HG03342 (cell line): Measurements from ENCODE around the gene ZMIZ1.

Experiments used
- ATAC-seq: cut with Tn5 transposase; IDR thresholded peaks from one replicate; pipeline ENCODE4 v1.9.1; 2021; ENCODE audit warnings: mild to moderate bottlenecking, moderate library complexity; ENCODE audit not compliant: unreplicated experiment

Gene ZMIZ1

DNA sequence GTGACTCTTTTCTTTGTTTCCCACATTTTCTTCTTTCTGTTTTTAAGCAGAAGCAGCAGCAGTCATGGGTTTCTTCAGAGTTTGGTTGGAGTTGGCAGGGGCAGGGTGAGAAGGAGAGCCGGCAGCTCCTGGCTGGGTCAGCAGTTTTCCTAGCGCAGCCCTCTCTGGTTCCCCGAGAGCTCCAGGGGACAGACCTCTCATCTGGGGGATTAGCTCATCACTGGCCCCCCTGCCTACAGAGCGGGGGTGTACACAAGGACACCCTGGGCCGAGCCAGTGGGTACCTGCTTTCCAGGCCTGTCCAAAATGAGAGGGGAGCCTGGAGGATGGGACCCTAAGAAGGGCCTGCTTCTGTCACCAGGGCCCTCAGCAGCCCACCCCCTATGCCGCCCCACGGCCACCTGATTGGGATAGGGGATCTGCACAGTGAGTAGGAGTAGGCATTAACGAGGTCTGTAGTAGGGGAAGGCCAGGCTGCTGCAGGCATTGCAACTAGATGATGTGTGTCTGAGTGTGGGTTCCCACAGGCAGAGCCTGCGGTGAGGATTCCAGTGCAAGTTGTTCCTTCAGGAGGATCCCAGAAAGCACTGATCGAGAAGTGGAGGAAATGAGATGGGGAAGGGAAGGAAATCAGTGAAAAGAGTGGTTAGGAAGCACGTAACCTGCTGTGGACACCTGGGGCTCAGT is 155.6 kb downstream of the ZMIZ1 start:
- ATAC-seq: no peak

DNA sequence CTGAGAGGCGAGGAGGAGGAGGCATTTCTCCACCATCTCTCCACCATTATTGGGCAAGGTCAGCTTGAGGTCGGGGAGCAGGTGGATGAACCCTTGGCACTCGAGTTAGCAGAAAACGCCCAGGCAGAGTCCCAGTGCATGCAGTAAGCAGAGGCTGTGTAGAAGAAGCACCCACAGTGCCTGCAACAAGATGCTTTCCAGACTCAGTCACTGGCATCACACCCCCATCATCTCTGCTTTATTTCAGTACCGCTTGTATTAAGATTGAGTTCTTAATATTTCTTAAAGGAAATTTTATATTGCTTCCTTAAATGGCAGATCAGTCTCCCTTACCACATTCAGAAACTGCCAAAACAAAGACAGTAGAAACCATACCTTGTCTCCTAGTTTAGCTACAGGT is 156.2 kb downstream of the ZMIZ1 start:
- no peak for ATAC-seq

GRCh38 chr10:79226391-79227245 is 157.9 kb downstream of the ZMIZ1 start:
- ATAC-seq: no peak

- no peak for ATAC-seq
These were observed 160.3 kb downstream of the ZMIZ1 start for GRCh38 chr10:79229071-79229541.

DNA sequence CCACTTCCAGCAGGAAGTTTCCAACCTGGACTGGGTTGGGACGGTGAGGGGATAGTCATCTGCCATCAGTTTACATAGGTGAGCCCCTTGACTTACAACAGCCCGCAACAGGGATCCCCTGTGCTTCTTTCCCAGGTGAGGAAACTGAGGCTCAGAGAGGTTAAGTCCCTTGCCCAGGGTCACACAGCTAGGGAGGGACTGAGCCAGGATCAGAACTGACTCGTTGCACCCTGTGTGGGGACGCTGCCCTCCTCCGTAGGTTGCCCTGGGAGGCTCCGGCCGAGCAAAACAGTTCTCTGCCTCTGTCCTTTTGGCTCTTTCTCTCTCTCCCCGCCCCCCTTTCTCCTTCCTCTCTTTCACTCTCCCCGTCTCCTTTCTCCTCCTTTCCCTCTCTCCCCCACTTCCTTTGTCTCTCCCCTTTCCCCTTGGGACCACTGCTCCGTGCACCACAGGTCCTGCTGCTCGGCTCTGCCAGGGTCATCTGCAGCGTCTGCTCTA is 161.1 kb downstream of the ZMIZ1 start:
- ATAC-seq: no peak

- no peak for ATAC-seq
These were observed 161.6 kb downstream of the ZMIZ1 start for GRCh38 chr10:79230328-79230830.

- ATAC-seq: no peak
These were observed 162.1 kb downstream of the ZMIZ1 start for GRCh38 chr10:79230850-79231249.

GRCh38 chr10:79231908-79232307 is 163.1 kb downstream of the ZMIZ1 start:
- ATAC-seq: no peak

DNA sequence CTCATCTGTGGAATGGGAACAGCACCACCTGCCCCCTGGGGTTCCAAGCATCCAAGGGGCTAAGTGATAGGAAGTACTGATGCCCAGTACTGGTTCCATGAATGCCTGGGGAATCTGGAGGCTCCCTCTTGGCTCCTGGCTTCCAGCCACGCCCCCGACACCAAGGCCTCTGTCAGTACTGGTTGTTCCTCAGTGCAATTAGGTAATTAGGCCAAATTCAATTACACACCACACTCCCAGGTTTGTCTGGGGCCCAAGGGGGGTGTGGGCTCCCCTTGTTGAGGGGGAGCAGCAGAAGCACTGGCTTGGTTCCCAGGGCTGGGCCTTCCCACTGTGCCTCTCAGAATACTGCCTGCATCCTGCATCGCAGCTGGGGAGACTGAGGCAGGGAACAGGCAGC is 164.1 kb downstream of the ZMIZ1 start:
- ATAC-seq: no peak

DNA sequence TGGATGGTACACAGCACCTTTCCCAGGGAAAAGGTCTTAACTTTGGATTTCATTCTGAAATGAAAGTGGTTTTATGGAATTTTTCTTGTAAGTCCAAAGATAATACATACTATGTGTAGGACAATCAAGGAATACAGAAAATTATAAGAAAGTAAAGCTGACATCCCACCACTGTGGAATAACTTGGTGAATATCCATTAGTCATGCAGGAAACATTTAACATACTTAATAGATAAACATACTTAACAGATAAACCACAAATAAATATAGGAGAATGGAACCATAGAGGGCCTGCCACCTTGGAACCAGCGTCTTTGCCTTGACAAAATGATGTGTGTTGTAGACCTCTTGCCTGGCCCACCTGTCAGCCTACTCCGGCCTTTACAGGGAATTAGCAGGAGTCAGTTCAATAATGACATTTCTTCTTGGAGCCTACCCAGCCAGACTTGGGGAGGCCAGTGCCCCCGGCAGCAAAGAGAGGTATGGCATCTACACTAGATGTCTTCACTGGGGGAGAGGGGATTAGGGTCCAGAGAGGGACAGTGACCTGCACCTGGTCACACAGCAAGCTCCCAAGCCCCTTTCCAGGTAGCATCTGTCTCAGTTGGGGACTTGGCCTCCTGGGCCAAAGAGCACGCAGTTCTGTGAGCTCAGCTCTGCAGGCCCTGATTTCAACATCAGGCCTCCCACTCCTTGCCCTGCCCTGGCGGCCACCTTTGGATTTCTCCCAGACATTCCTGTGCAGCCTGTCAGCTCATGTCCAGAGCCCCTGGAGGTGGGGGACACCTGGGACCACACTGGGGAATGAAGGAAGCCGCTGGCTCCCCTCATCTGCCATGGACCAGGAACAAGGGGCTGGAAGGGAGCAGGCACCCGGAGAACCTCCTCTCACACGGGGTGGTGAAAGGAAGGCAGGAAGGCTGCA is 165.9 kb downstream of the ZMIZ1 start:
- ATAC-seq: no peak

GRCh38 chr10:79235765-79236432 is 167.1 kb downstream of the ZMIZ1 start:
- ATAC-seq: no peak

DNA sequence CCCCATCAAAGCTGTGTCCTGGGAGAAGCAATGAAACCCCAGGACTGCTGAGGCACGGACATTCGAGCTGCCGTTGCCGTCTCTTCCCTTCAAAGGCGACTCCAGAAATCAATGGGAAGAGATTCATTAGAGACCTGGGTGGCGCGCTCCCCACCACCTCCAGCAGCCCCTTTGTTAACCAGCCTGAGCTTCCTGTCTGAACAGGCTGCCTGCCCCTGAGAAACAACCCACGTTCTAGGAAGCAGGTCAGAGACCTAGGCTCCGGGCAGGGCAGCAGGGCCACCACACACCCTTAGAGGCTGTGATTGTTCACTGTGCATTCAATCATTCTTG is 167.6 kb downstream of the ZMIZ1 start:
- no peak for ATAC-seq

GRCh38 chr10:79237454-79238157 is 168.8 kb downstream of the ZMIZ1 start:
- no peak for ATAC-seq

DNA sequence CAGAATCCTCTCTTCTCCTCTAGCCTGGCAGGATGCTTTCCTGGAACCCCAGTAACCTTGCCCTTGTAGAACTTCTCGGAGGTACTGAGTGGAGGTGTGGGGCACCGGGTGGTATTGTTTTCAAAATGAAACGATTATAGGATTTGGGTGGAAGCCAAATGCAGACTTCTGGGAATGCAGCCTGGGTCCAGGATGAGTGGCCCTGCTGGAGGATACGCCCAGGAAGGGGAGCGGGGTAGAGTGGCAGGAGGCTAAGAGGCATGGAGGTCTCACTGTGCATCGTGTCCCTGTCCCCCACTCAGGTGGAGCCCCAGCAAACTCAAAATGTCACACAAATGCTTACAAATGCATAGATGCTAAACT is 169.4 kb downstream of the ZMIZ1 start:
- no peak for ATAC-seq

DNA sequence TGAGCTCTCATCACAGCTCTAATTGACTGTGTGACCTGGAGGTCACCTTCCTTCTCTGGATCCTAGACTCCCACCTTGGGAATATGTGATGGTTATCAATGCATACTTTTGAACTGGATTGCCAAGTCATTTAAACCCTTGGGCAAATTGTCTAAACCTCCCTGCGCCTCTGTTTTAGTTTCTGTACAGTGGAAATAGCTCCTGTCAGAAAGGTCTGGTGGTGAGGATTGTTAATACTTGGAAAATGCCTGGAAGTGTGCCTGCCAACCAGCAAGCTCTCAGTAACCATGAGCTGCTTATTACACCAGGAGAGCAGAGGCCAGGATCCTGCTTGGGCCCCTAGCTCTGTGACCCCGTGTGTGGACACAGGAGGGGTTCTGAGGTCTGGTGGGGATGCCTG is 169.8 kb downstream of the ZMIZ1 start:
- ATAC-seq: no peak

DNA sequence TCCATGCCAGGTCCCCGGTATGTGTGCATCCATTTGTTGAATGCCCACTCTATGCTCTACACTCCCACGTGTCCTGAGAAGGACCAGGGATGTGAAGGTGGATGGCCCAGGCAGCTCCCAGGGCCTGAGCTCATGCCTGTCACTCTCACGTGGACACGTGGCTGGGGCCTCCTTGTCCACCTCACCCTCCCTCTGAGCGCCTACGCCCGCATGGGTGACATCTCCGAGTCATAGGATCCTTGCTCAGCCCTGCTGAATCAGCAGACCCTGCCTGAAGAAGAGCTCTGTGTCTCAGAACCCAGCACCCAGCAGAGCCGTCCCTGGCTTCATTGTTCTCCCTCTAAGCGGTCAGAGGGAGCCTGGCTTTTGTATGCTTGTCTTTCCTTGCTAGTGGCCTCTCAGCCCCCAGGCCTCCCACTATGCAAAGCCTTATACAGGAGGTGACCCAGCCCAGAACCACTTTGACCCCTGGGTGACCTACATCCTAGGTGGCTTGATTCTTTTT is 170.6 kb downstream of the ZMIZ1 start:
- no peak for ATAC-seq

GRCh38 chr10:79239924-79240581 is 171.3 kb downstream of the ZMIZ1 start:
- ATAC-seq: no peak

DNA sequence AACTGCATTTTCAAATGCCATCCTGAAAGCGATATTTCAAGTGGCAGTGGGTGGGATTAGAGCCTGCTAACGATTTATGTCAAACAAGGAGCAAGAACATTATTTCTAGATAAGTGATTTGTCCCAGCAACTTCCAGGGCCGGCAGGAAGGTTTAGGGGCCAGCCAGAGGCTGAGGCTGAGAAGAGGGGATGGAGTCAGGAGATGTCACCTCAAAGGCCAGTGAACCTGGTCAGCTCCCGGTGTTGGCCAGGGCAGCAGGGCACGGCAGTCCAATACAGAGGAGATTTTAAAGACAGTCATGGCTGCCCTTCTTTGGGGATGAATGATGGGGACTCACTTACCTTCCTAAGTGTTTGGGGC is 172.8 kb downstream of the ZMIZ1 start:
- no peak for ATAC-seq

DNA sequence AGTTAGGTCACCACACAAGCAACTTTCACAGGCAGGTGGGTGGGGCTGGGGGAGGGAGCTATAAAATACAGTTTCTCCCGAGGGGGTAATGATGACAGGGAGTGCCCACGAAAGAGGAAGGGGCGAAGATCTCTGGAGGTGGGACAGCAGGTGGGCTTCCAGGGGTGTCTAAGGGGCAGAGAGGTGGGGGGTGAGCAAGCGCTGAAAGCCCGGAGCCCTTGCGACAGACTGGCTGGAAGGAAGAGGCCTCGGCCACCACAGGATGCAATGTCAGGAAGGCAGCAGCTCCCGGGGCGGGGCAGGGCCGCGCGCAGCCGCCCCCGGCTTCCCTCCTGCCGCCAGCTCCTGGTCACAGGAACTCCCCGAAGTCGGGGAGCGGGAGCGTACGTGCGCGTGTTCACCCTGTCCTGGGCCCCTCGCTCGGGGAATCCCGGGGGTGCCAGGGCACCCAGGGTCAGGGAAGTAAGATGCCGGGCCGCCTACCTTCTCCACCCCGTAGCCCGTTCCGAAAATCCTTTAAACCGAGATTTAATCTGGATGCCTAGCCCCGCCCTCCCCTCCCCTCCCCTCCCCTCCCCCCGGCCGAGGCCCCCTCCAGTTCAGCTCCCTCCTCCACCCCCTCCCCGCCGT is 173.3 kb downstream of the ZMIZ1 start:
- ATAC-seq: no peak
